Measurements from ENCODE around the gene COL6A1. TPM values are rescaled to one million over a fixed set of nuclear protein-coding genes. Genes with fewer than 3 reads are reported as not detected.

The COL6A1 gene
- total RNA-seq, 1 experiment from 2014 or later = 193 TPM

GRCh38 chr21:46023555-46023954 is 42.0 kb downstream of the COL6A1 start:
- Histone ChIP-seq H2BK15ac (ENCODE audit: low read depth, low read length) (no peak overlapping the region), H3K4me2 (ENCODE audit: insufficient read depth, insufficient read length, low read length) (no peak overlapping the region), H3K23me2 (ENCODE audit: insufficient read length, low read depth, low read length, poor library complexity, severe bottlenecking) (no peaks in the 10 kb centered on the region), H2AK5ac (ENCODE audit: insufficient read length, low read length) (no peak overlapping the region), H4K20me1 (ENCODE audit: control insufficient read depth, insufficient read depth, insufficient read length) (no peaks in the 10 kb centered on the region), H3K79me2 (ENCODE audit: insufficient read depth, low read length) (no peaks in the 10 kb centered on the region), H3K23ac (ENCODE audit: insufficient read length, low read depth, low read length) (no peak overlapping the region), H3K27me3 (ENCODE audit: insufficient read depth, low read length) (no peaks in the 10 kb centered on the region), H4K91ac (ENCODE audit: insufficient read length, low read depth, low read length) (no peak overlapping the region), H3K18ac (ENCODE audit: insufficient read length, low read depth, low read length) (no peak overlapping the region), H3K4ac (ENCODE audit: low read depth, low read length) (no peak overlapping the region), H2BK120ac (ENCODE audit: low read depth, low read length, poor library complexity, severe bottlenecking) (no peak overlapping the region), H2BK20ac (ENCODE audit: low read depth, low read length, poor library complexity, severe bottlenecking) (no peak overlapping the region), H3K4me1 (ENCODE audit: insufficient read depth, low read length) (no peaks in the 10 kb centered on the region), H3K9ac (ENCODE audit: extremely low read depth, insufficient read length, low read length) (no peak overlapping the region), H3K14ac (ENCODE audit: insufficient read depth, low read length) (no peak overlapping the region), H2BK12ac (ENCODE audit: insufficient read length, low read depth, low read length) (no peak overlapping the region), H4K5ac (ENCODE audit: insufficient read length, low read depth, low read length) (no peak overlapping the region), H3K9me3 (ENCODE audit: control insufficient read depth, low read depth, low read length) (no peaks in the 10 kb centered on the region), H3T11ph (ENCODE audit: low read length) (no peak overlapping the region), H2BK5ac (ENCODE audit: insufficient read length, low read length) (no peak overlapping the region), H3K27ac (ENCODE audit: insufficient read length, low read depth, low read length) (no peak overlapping the region), H3K56ac (ENCODE audit: insufficient read length, low read depth, low read length) (no peak overlapping the region), H3K79me1 (ENCODE audit: insufficient read depth, low read depth, low read length, poor library complexity, severe bottlenecking) (no peaks in the 10 kb centered on the region), H4K8ac (replicated peaks; ENCODE audit: insufficient read length, low read depth, low read length) (no peak overlapping the region), H2AFZ (ENCODE audit: low read length) (no peak overlapping the region)
- Mint-ChIP-seq H3K4me1 (peaks cover 8 to 9% of the 10 kb centered on the region in 2 experiments), H3K9me3 (no peaks in the 10 kb centered on the region), H3K36me3 (ENCODE audit: insufficient read depth in 1 of 3, low read depth in 3 of 3) (peaks cover 0 to 2% (median 0%) of the 10 kb centered on the region in 3 experiments; a peak in 1 of 7 replicates), H3K27me3 (ENCODE audit: low read depth) (peaks cover 10% of the 10 kb centered on the region), H3K27ac (peak overlapping the region in 1 of 3 experiments; percentile 67; a peak in 1 of 7 replicates), H3K4me3 (no peak overlapping the region)
- no peak for TF ChIP-seq CTCF (conservative IDR thresholded peaks at IDR 0.05)
- whole genome bisulfite sequencing (ENCODE audit: extremely low coverage, insufficient read length, low lambda C conversion rate) = no CpG with 5 or more reads among the region's 8 CpGs
- no peak for DNase-seq
